MM.1S (cell line): ENCODE data around the gene AGO3.

Source experiments
- DNase-seq: peaks from one replicate; pipeline ENCODE4 v3.0.0-alpha.2; 2015
- H2AFZ ChIP-seq: fragments of 300-600 bp; sonication (generic); 2 replicates; pipeline ENCODE4 v1.6.0; 2016; ENCODE audit warnings: antibody characterized with exemption, low read length
- H3F3A ChIP-seq: fragments of 300-600 bp; sonication (generic); 2 replicates; pipeline ENCODE4 v1.6.1; 2016; ENCODE audit warnings: mild to moderate bottlenecking, antibody characterized with exemption, low read length, moderate library complexity, mixed read lengths; ENCODE audit not compliant: insufficient read depth
- H3K27ac ChIP-seq: fragments of 300-600 bp; sonication (generic); 2 replicates; pipeline ENCODE4 v1.5.1; 2016; ENCODE audit warnings: mild to moderate bottlenecking, low read length
- H3K27me3 ChIP-seq: fragments of 300-600 bp; sonication (generic); replicated peaks from 2 replicates; pipeline ENCODE4 v1.6.0; 2016; ENCODE audit warnings: low read length; ENCODE audit not compliant: insufficient read depth
- H3K36me3 ChIP-seq: fragments of 300-600 bp; sonication (generic); replicated peaks from 2 replicates; pipeline ENCODE4 v1.6.1; 2016; ENCODE audit warnings: mild to moderate bottlenecking, low read length, mixed read lengths; ENCODE audit not compliant: insufficient read depth
- H3K4me1 ChIP-seq: fragments of 300-600 bp; sonication (generic); 2 replicates; pipeline ENCODE4 v1.6.1; 2016; ENCODE audit warnings: low read length, mixed read lengths
- H3K4me2 ChIP-seq: fragments of 300-600 bp; sonication (generic); 2 replicates; pipeline ENCODE4 v1.6.0; 2016; ENCODE audit warnings: low read depth, low read length
- H3K4me3 ChIP-seq: fragments of 300-600 bp; sonication (generic); 2 replicates; pipeline ENCODE4 v1.5.1; 2016; ENCODE audit warnings: low read length, mixed read lengths
- H3K79me2 ChIP-seq: fragments of 300-600 bp; sonication (generic); 2 replicates; pipeline ENCODE4 v1.6.1; 2016; ENCODE audit warnings: mixed run types, low read length, mixed read lengths
- H3K9ac ChIP-seq: fragments of 300-600 bp; sonication (generic); 2 replicates; pipeline ENCODE4 v1.6.1; 2016; ENCODE audit warnings: low read length, mixed read lengths
- H3K9me2 ChIP-seq: fragments of 300-600 bp; sonication (generic); replicated peaks from 2 replicates; pipeline ENCODE4 v1.6.1; 2016; ENCODE audit warnings: mild to moderate bottlenecking, low read length, mixed read lengths; ENCODE audit not compliant: insufficient read depth
- H3K9me3 ChIP-seq: fragments of 300-600 bp; sonication (generic); replicated peaks from 2 replicates; pipeline ENCODE4 v1.6.1; 2016; ENCODE audit warnings: mild to moderate bottlenecking, low read length, mixed read lengths; ENCODE audit not compliant: insufficient read depth
- H4K20me1 ChIP-seq: fragments of 300-600 bp; sonication (generic); 2 replicates; pipeline ENCODE4 v1.6.1; 2016; ENCODE audit warnings: mild to moderate bottlenecking, low read length, moderate library complexity, mixed read lengths; ENCODE audit not compliant: insufficient read depth
- CTCF ChIP-seq: fragments of 300-600 bp; sonication (generic); IDR thresholded peaks from 2 replicates; pipeline ENCODE4 v1.5.1; 2016; ENCODE audit warnings: antibody characterized with exemption, low read length, mixed read lengths
- EZH2 ChIP-seq: fragments of 300-600 bp; sonication (generic); optimal IDR thresholded peaks from 2 replicates; pipeline ENCODE3; 2017; ENCODE audit warnings: low read depth, mild to moderate bottlenecking, antibody characterized with exemption, low read length, mixed read lengths
- EZH2phosphoT487 ChIP-seq: fragments of 300-600 bp; sonication (generic); IDR thresholded peaks from 2 replicates; pipeline ENCODE4 v1.6.1; 2018; ENCODE audit warnings: antibody characterized with exemption, low read length

Gene AGO3

GRCh38 chr1:35945327-35945726 lies 14.4 kb downstream of the AGO3 start:
- Histone ChIP-seq H3K9me3 (no peaks in the 10 kb centered on the region), H3K27me3 (no peaks in the 10 kb centered on the region), H3K9ac (no peak overlapping the region), H3F3A (no peaks in the 10 kb centered on the region), H2AFZ (no peak overlapping the region), H3K27ac (no peak overlapping the region), H3K79me2 (peaks cover 44% of the 10 kb centered on the region), H4K20me1 (no peaks in the 10 kb centered on the region), H3K4me2 (no peak overlapping the region), H3K4me1 (no peaks in the 10 kb centered on the region), H3K36me3 (no peaks in the 10 kb centered on the region), H3K4me3 (no peak overlapping the region), H3K9me2 (no peaks in the 10 kb centered on the region)
- no peak for DNase-seq
- TF ChIP-seq EZH2 (no peak), EZH2phosphoT487 (no peak), CTCF (no peak)

GRCh38 chr1:35947547-35947946 lies 16.6 kb downstream of the AGO3 start:
- Histone ChIP-seq H3K4me1 (no peaks in the 10 kb centered on the region), H3K36me3 (no peaks in the 10 kb centered on the region), H3K27ac (no peak overlapping the region), H3K9me2 (no peaks in the 10 kb centered on the region), H3K27me3 (no peaks in the 10 kb centered on the region), H2AFZ (no peak overlapping the region), H4K20me1 (no peaks in the 10 kb centered on the region), H3K79me2 (peaks cover 25% of the 10 kb centered on the region), H3K4me3 (no peak overlapping the region), H3K9me3 (no peaks in the 10 kb centered on the region), H3F3A (no peaks in the 10 kb centered on the region), H3K4me2 (no peak overlapping the region), H3K9ac (no peak overlapping the region)
- DNase-seq: no peak
- TF ChIP-seq CTCF: no peak
- TF ChIP-seq EZH2: no peak
- no peak for TF ChIP-seq EZH2phosphoT487

- Histone ChIP-seq H3K9me2 (no peaks in the 10 kb centered on the region), H3K9ac (no peak overlapping the region), H3K27ac (no peak overlapping the region), H3K27me3 (no peaks in the 10 kb centered on the region), H3K9me3 (no peaks in the 10 kb centered on the region), H3K36me3 (no peaks in the 10 kb centered on the region), H3K4me1 (no peaks in the 10 kb centered on the region), H3K4me2 (no peak overlapping the region), H4K20me1 (no peaks in the 10 kb centered on the region), H2AFZ (no peak overlapping the region), H3F3A (no peaks in the 10 kb centered on the region), H3K4me3 (no peak overlapping the region), H3K79me2 (peaks cover 7% of the 10 kb centered on the region; the same call in 1 of the 2 replicates)
- no peak for TF ChIP-seq CTCF
- no peak for TF ChIP-seq EZH2
- no peak for TF ChIP-seq EZH2phosphoT487
- DNase-seq: no peak
These were observed 27.7 kb downstream of the AGO3 start for GRCh38 chr1:35958558-35958957.
